HG03378 (cell line): Measurements from ENCODE around the gene MET.

Experiments
- ATAC-seq: cut with Tn5 transposase; IDR thresholded peaks from one replicate; pipeline ENCODE4 v1.9.1; 2021; ENCODE audit warnings: mild to moderate bottlenecking, moderate library complexity; ENCODE audit not compliant: unreplicated experiment

Gene MET

GRCh38 chr7:116663744-116664143 lies 8.3 kb upstream of the MET start:
- no peak for ATAC-seq

DNA sequence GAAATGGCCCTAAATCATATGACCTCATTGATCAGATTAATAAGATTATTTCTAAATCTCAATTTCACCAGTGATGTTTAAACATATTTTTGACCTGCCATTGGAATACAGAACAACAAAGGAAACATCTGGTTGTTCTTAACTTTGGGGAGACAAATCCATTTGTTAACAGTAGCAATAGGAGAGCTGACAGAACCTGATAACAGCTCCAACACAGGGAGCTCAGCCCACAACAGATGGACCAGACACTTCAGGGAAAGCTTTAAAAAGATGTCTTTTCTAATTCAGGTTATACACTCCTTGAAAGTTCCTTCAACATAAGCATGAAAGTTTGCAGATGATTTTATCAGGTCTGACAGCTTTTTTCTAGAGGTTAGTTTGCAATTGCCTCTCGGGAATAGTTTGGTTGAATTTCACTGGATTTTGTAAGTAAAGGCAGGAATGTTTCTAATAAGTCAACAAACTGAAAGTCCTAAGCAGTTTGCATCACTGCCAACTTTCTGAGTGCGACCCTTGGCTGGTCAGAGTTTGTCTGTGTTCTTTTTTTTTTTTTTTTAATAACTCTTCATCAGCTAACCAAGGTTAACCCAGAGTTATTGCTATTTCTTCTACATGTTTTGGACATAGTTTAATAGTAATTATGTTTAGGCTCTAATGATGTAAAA lies 6.5 kb upstream of the MET start:
- no peak for ATAC-seq

GRCh38 chr7:116669769-116670168 lies 2.2 kb upstream of the MET start:
- ATAC-seq = no peak

DNA sequence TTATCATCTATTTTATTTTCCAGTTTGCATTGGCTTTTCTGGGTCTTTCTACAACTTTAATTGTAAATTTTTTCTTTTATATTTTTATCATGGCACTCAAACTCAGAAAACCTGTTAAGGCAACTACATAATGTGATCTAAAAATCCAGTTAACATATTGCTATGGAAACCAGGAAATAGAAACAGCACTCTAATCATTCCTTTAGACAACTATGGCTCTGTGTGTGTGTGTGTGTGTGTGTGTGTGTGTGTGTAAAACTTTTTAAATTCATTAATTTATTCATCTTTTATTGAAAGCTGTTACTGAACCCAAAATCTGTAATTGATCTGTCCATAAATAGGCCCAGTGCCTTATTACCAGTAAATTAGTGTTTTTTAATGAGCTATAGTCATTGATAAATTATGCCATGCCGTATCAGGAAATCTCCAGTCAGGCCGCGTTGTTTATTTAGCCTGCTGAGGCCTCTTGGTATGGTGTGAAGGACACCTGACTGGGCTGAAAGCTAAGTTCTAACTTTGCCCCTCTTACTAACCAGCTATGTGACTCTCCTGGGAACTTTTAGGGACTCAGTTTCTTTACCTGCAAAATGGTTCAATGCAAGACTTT lies 1.5 kb upstream of the MET start:
- ATAC-seq = no peak

- no peak for ATAC-seq
Measured at GRCh38 chr7:116671111-116671510, 885 bp upstream of the MET start.

DNA sequence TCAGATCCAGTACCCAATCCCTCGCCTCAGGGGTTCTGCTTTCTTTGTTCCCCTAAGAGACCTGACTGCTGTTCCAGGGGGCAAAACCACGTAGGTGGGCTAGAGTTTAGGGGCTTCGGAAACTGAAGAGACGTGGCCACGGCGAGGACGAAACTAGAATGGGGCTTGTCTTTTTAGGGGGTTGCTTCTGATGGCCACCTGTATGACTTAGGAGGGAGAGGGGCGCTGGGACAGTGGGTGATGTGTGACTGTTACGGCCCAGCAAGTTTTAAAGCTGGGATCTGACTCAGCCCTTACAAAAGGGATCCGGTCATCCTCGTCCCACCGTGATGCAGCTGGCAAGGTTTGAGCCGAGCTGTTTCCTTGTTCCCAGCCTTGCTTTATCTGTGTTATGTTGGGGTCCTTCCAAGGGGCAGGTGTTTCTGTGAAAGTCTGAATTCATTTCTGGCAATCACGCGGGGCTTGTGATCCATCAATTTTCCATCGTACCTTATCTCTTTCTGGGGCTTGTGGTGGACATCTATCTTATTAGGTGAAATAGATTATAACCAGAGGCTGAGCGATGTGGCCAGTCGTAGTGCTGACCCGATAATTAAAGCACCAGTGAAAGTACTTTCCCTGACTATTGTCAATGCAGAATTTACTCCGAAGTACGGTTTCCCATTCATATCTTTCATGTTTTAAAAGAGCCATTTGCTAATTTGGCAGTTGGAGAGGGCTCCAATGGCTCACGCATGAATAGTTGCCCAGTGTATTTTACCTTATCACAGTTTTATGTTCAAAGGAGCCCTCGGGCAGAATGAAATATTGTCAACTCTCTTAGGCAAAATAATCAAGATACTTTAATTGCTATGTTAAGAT lies 830 bp downstream of the MET start:
- ATAC-seq = no peak

GRCh38 chr7:116673457-116673865 lies 1.5 kb downstream of the MET start:
- ATAC-seq = no peak

DNA sequence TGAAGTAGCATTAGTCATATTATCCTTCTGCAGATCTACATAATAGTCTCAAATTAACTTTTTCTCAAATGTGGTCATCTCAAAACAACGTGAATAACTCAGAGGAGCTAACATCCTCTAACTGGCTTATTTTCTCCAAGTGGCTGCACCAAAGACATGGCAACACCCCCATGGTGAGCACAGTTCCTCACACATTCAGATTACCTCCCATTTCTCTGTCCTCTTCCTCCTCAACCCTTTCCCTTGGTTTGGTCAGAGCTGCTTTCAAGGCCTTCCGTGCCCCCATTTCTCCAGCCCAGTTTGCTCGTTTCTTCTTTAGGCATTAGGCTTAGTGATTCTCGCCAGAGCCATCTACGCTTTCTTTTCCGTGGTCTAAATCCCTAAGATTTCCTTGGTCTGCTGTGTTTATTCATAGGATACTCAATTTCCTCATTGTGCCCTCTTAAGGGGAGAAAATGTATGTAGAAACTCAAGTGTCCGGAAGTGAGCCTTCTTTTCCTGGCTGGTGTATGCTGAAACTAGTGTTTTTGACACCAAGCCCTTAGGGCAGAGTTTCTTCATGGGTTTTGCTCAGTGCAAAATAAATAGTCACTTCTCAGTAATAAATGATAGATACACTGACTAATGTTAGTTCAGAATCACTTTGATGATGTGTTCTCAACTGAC lies 2.6 kb downstream of the MET start:
- no peak for ATAC-seq

GRCh38 chr7:116675812-116676355 lies 3.9 kb downstream of the MET start:
- no peak for ATAC-seq

DNA sequence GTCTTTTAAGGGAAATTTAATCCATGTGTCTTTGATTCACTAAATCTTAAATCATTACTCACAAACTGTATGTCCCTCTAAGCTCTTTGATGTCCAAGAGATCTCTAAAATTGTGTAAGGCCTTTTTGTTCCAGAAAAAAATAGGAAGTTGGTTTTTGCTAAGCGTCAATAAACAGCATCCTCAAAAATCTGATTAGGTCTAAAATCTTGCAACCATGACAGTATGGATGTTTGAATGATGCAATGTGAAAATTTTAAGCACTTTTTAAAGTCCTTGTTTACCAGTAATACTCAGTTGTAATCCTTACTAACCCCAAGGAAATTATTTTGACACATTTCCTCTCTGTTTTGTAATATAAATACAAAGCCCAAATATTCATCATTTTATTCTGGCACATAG lies 6.8 kb downstream of the MET start:
- ATAC-seq = no peak

- peak; percentile 47 for ATAC-seq
Measured at GRCh38 chr7:116679500-116679899, 7.5 kb downstream of the MET start.

GRCh38 chr7:116683786-116684185 lies 11.8 kb downstream of the MET start:
- peak; percentile 100 for ATAC-seq

GRCh38 chr7:116686033-116686432 lies 14.0 kb downstream of the MET start:
- ATAC-seq = no peak

- ATAC-seq = no peak
Measured at GRCh38 chr7:116686812-116687419, 14.9 kb downstream of the MET start.

GRCh38 chr7:116687801-116688201 lies 15.8 kb downstream of the MET start:
- ATAC-seq = no peak

GRCh38 chr7:116689790-116690259 lies 17.8 kb downstream of the MET start:
- ATAC-seq = no peak

DNA sequence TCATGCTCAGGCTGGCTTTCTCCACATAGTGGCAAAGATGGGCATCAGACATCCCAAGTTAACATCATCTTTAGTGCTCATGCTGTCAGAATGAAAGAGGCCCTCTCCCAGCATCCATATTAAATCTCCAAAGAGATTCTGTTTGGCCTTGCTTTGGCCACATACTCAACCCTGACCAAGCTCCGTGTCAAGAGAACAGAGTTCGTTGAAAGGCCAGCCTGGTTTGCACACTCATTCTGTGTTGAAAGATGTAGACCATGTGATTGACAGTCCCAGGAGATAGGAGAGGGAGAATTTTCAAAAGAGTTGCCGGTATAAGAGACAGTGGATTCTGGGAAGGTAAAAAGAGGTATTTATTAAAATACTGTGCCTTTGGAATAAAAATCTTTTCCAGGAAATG lies 19.7 kb downstream of the MET start:
- no peak for ATAC-seq

- ATAC-seq = peak; percentile 70
Measured at GRCh38 chr7:116692401-116693308, 20.7 kb downstream of the MET start.

DNA sequence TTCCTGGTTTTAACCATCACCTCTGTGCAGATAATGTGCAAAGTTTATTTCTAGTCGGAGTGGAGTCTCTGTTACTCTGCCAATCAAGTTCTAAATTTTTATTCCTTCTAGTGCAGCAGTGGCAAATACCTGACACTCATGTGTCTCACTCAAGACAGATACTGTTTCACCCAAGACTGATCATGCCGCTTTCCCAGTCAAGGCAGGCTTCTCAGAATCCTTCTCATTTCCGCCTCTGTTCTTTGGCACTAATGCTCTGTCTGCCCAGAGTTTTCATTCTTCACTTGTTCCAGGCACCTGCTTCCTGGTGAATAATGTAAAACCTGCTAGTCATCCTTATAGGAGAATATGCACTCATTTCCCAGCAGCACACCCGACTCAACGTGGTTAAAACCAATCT lies 24.7 kb downstream of the MET start:
- ATAC-seq = no peak

DNA sequence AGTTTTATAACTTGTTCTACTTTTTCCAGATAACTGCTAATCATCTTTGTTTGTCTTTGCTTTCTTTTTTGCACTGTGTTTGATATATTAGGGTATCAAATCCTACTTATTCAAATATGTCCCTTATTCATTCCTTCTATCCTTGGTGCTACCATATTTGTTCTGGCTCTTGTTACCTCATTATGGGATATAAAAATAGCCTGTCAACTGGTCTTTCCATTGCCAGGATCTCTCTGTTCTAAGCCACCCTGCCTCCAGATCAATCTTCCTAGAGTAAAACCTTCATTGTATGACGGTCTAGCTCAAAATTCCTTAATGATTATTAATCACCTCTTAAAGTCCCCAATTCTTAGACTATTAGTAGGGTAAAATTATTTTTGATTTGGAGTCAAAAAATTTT lies 25.2 kb downstream of the MET start:
- no peak for ATAC-seq
